ENCODE data around the gene UROS.

GRCh38 chr10:125744909-125745308, 78.1 kb downstream of the UROS start:
- TF ChIP-seq POLR2A (IDR thresholded peaks at IDR 0.05; ENCODE audit: low read length) = no peak
- TF ChIP-seq GATA1 (IDR thresholded peaks at IDR 0.05; ENCODE audit: low read depth, low read length) = no peak

Measured in erythroblast (primary cell).